NT2/D1 (cell line): ENCODE data around the gene SRRM1.

ENCODE experiments used
- YY1 ChIP-seq: IDR thresholded peaks from 2 replicates; pipeline ENCODE4 v1.6.1; 2011; ENCODE audit not compliant: insufficient read length, insufficient read depth
- ZNF274 ChIP-seq: IDR thresholded peaks from 2 replicates; pipeline ENCODE4 v1.6.1; 2011; ENCODE audit warnings: mild to moderate bottlenecking, low read depth, low read length

DNA sequence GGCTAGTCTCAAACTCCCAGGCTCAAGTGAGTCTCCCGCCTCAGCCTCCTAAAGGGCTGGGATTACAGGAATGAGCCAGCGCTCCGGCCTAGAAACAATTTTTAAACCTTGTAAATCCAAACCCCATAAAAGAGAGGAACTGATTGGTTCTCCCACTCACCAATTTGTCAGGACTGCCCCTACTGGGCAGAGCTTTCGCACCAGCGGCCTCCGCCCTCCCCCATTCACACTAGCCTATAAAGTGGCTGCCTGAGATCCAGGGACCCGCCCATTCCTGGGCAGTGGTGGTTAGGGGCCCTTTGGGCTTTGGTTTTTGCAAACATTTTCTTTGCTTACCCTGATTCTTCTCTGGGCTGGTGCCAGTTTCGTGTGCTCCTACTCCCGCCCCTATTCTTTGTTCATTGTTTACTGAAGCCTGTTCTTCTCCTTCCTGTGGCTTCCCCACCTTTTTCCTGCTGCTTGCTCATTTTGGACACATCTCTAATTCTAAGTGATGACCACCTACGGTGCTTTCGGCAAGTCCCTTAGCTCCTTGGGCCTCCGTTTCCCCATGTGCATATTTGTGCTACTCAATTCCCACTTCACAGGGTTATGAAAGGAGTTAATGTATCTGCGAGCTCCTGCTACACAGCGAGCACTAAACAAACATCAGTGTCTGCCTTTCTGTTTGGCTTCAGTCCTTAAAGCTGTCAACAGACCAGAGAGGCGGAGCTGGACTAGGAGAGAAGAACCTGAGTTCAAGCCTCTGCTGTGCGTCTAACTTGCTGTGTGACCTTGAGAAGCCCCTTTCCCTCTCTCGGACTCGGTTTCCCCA is 62.4 kb downstream of the SRRM1 start:
- no peak for TF ChIP-seq YY1
- TF ChIP-seq ZNF274, result no peak
